IPS-NIHi7 (cell line): Measurements from ENCODE around the gene FOXP2.
A peak's percentile ranks its signal among the peaks of the same experiment; 100 is the strongest.
"Not testable (repeated sequence)": the region's sequence is repeated elsewhere in the genome, so short reads cannot be mapped to it uniquely, and the experiment has no call there.

Experiments used
- DNase-seq: peaks from one replicate; pipeline ENCODE4 v3.0.0; 2012; ENCODE audit warnings: mixed read lengths; ENCODE audit errors: extremely low spot score

The FOXP2 gene

GRCh38 chr7:114590298-114590697, 175.7 kb downstream of the FOXP2 start:
- DNase-seq, result peak; percentile 13

DNA sequence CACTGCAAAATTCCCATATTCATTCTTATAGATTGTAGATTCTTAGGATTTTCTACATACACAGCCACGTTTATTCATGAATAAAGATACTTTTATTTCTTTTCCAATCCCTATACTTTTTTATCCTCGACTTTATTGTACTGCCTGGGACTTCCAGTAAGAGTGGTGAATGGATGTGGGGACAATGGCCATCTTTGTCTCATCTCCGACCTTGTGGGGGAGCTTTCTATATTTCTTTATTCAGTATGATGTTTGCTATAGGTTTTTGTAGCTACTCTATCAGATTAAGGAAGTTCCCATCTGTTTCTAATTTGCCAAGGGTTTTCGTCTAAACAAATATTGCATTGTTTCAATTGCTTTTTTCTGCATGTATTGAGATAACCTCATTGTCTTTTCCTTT, 184.3 kb downstream of the FOXP2 start:
- no peak for DNase-seq

DNA sequence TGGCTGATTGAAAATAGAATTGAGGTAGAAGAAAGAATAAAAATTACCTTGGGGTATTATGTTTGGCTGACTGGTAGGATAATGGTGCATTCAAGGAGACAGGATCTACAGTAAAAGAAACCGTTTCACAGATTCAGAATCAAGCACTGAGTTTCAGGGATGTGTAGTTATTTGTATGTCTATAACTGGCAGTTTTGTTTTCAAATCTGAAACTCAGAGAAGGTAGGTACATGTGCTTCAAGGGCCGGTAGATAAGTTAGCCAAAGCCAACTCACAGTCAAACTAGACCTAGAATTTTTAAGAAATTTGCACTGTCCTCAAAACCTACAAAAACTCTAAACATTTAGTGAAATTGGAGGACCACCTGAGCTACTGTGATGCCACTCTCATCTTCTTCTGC, 191.5 kb downstream of the FOXP2 start:
- no peak for DNase-seq

DNA sequence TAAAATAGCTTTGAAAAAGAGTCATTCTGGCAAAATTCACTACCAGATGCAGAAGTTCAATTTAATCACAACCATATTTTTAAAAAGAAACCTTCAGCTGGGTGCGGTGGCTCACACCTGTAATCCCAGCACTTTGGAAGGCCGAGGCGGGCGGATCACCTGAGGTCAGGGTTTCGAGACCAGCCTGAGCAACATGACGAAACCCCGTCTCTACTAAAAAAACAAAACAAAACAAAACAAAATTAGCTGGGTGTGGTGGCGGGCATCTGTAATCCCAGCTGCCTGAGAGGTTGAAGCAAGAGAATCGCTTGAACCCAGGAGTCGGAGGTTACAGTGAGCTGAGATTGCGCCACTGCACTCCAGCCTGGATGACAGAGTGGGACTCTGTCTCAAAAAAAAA, 194.2 kb downstream of the FOXP2 start:
- DNase-seq, result not testable (repeated sequence)

DNA sequence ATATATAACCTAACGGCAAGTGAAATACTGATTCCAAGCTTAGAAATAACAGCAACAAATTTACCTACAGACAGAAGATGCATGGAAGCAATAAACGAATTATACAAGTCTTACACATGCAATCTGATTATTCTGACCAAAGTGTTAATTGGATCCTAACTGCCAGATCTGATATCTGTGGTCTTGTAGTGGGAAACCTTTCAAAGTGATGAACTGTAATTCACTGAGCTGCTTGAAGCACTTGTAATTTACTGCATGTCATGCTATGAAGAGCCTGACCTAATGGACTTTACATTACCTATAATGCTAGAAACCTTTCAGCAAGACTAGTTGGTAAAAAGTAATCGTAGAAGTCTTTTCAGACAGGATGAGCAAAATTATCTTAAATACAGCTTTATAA, 205.6 kb downstream of the FOXP2 start:
- DNase-seq, result no peak

GRCh38 chr7:114622221-114622620, 207.6 kb downstream of the FOXP2 start:
- DNase-seq, result no peak

- DNase-seq, result no peak
These were observed 208.5 kb downstream of the FOXP2 start for GRCh38 chr7:114623146-114623545.

DNA sequence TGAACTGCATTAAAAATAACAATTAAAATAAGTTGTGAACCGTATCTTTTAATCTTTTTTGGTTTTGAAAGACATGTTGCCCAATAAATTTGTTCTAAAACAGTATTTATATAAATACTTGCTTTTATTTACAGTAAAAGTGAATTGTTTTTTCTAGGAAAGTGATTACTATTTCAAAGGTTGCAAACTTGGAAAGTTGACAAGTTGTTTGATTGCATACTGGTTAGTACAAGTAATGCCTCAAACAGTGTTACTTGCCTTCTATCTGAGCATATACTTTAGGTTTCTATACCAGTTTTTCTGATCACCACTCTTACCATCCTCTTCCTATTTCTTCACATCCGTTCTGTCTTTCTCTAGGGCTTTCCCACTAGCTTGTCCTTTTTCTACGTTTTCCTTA, 212.6 kb downstream of the FOXP2 start:
- no peak for DNase-seq

- no peak for DNase-seq
These were observed 213.7 kb downstream of the FOXP2 start for GRCh38 chr7:114628362-114628761.

- DNase-seq, result no peak
These were observed 215.1 kb downstream of the FOXP2 start for GRCh38 chr7:114629762-114630161.

- peak; percentile 14 for DNase-seq
These were observed 215.8 kb downstream of the FOXP2 start for GRCh38 chr7:114630201-114630990.

DNA sequence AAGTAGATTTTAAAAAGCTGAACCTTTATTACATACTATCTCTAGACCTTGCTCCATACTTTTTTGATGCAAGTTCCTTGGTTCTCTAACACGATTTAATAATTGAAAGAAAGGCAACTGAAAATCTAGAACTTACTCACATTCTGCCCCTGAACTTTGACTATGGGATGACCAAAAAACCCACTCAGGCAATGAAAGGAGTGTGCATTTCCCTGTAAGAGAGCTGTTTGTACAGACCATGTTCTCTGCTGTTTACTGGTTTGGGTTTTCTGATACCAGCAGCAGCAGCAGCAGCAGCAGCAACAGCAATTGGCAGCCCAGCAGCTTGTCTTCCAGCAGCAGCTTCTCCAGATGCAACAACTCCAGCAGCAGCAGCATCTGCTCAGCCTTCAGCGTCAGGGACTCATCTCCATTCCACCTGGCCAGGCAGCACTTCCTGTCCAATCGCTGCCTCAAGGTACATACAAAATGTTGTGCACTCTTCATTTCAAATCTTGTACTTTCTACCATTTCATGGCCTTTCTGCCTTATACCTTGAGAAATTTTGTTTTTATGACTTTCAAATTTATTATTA, 216.7 kb downstream of the FOXP2 start:
- peak; percentile 11 for DNase-seq

DNA sequence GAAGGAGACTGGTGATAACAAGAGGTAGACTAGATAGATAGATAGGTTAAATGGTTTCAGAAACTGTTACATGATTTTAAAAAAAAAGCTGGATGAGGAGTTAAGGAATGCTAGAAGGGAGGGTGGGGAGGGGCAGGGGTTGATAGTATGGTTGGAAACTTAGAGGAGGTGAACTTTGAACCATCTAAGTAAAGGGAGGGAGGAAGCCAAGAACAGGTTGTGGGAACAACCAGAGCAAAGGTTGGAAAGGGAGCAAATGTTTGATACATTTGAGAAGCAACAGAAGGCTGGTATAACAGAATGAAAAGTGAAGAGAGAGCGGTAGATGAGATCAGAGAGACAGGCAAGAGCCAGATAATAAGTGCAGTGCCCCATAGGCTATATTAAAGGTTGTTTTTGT, 224.8 kb downstream of the FOXP2 start:
- DNase-seq, result no peak

GRCh38 chr7:114644455-114644854, 229.8 kb downstream of the FOXP2 start:
- no peak for DNase-seq

- DNase-seq, result no peak
These were observed 230.8 kb downstream of the FOXP2 start for GRCh38 chr7:114645451-114645850.

- no peak for DNase-seq
These were observed 232.9 kb downstream of the FOXP2 start for GRCh38 chr7:114647518-114647917.

DNA sequence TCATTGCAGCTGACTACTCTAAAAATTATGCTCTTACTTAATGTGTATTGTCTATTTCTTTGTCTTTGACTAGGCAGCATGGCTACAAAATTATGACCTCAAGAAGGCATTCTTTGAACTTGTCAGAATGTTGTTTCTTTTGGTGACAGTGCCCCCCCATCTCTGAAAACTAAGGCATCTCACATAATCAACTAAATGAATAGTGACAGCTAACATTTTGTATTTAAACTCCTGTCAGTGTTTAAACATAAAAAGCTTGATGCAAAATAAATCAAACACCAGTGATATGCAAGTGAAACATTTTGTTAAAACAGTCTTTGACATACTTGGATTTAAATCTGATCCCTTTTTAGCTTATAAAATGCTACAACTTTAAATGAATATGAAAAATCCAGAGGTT, 233.5 kb downstream of the FOXP2 start:
- DNase-seq, result no peak

DNA sequence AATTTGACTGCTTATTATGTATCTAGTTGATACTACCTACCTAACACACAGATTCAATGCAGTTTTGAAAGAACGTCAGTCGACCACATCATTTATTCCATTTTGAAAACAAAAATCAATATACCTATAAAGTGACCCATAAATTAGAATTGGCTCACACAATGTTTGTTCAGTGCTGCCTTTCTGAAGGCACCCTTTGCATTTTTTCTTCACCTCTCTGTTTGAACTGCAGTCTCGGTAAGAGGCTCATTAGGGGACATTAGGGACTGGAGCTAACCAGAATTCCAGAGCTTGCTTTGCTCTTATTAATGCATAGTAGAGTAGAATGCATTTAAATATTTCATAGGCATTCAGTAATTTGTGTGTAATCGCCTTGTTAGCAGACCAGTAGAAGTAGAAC, 234.1 kb downstream of the FOXP2 start:
- no peak for DNase-seq

DNA sequence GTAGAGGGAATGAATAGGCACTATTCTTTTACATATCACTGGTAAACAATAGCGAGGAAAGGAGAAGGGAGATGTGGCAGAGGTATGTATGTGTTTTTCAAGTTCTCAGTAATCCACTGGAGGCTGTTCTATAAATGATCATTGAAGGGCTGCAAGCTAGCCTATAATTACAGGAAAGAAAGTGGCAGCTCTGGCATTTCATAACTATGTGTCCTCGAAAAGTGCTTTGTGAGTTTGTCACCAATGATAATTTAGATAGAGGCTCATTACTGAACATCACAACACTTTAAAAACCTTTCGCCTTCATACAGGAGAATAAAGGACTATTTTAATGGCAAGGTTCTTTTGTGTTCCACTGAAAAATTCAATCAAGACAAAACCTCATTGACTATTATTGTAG, 235.1 kb downstream of the FOXP2 start:
- DNase-seq, result no peak

- peak; percentile 33 for DNase-seq
These were observed 235.9 kb downstream of the FOXP2 start for GRCh38 chr7:114650491-114650890.

DNA sequence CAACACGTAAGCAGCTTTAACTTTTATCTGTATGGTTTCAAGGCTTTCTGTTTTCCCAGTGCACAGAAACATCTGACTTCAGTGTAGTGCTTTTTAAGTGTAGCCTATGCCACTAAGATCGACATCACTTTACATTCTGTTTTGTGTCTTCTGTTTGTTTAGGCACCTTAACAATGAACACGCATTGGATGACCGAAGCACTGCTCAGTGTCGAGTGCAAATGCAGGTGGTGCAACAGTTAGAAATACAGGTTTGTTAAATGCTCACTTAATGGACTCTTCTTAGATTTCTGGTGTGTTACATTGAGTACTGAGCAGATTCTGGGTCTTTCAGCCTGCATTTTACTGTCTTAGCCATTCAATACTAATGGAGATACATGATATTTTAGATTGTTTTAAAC, 237.4 kb downstream of the FOXP2 start:
- DNase-seq, result no peak

DNA sequence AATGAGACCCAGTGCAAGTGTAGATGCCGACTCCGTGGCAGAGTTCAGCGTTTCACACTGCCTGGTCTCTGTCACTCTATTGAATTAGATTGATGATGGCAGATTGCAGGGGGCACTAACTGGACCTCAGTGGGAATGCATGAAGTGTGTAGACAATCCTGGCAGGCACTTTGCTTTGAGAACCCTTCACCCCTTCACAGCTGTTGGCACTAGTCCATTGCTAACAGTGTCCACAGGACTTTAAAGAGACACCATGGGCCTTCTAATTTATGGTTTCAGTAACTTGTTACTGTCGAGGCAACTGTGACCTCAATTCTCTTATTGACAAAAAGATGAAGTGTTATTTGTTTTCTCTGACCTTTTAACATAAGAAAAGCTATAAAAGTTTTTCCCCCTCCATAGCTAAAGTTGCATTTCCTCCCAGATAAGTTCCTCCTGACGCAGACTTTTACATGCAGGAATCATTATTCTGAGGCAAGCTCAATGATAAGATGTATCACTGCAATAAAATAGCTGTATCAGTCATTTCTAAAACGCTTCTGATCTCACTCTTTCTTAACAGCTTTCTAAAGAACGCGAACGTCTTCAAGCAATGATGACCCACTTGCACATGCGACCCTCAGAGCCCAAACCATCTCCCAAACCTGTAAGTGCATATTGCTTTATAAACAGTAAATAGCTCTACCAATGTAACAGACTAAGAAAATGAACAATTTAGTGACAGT, 238.9 kb downstream of the FOXP2 start:
- no peak for DNase-seq

GRCh38 chr7:114656466-114656865, 241.9 kb downstream of the FOXP2 start:
- DNase-seq, result no peak
